Kidney tubule cell (primary cell): ENCODE data around the gene ARHGEF19.
"Not testable (repeated sequence)": the region's sequence is repeated elsewhere in the genome, so short reads cannot be mapped to it uniquely, and the experiment has no call there.

Source experiments
- DNase-seq: peaks from one replicate; pipeline ENCODE4 v3.0.0-alpha.2; 2018; ENCODE audit warnings: low spot score

The ARHGEF19 gene

GRCh38 chr1:16165548-16165947, 46.9 kb downstream of the ARHGEF19 start:
- peak; percentile 27 for DNase-seq

- peak; percentile 28 for DNase-seq
Measured at GRCh38 chr1:16165073-16165364, 47.4 kb downstream of the ARHGEF19 start.

- DNase-seq: peak; percentile 98
Measured at GRCh38 chr1:16164213-16165072, 48.0 kb downstream of the ARHGEF19 start.

- not testable (repeated sequence) for DNase-seq
Measured at GRCh38 chr1:16163608-16164212, 48.7 kb downstream of the ARHGEF19 start.

- DNase-seq: no peak
Measured at GRCh38 chr1:16162163-16162822, 50.2 kb downstream of the ARHGEF19 start.

GRCh38 chr1:16161717-16162116, 50.7 kb downstream of the ARHGEF19 start:
- no peak for DNase-seq

- DNase-seq: peak; percentile 90
Measured at GRCh38 chr1:16158993-16159831, 53.2 kb downstream of the ARHGEF19 start.

GRCh38 chr1:16158025-16158424, 54.4 kb downstream of the ARHGEF19 start:
- no peak for DNase-seq

- peak; percentile 86 for DNase-seq
Measured at GRCh38 chr1:16156848-16157495, 55.5 kb downstream of the ARHGEF19 start.

- DNase-seq: peak; percentile 95
Measured at GRCh38 chr1:16155537-16156410, 56.7 kb downstream of the ARHGEF19 start, which contains the start of gene EPHA2. Gene EPHA2 (minus strand): TSS chr1:16156069. CDS start chr1:16155932, 137 bp downstream.

GRCh38 chr1:16153999-16154673, 58.3 kb downstream of the ARHGEF19 start:
- DNase-seq: peak; percentile 30

GRCh38 chr1:16153096-16153998, 59.1 kb downstream of the ARHGEF19 start:
- DNase-seq: no peak

GRCh38 chr1:16152481-16153087, 59.9 kb downstream of the ARHGEF19 start:
- DNase-seq: peak; percentile 84

- no peak for DNase-seq
Measured at GRCh38 chr1:16151995-16152384, 60.5 kb downstream of the ARHGEF19 start.

GRCh38 chr1:16151196-16151994, 61.1 kb downstream of the ARHGEF19 start:
- DNase-seq: peak; percentile 28

GRCh38 chr1:16150508-16150907, 61.9 kb downstream of the ARHGEF19 start:
- DNase-seq: no peak

GRCh38 chr1:16149702-16150488, 62.6 kb downstream of the ARHGEF19 start:
- DNase-seq: no peak
